DMS 273 (cell line): ENCODE results near the gene HNF1A.
A peak's percentile ranks its signal among the peaks of the same experiment; 100 is the strongest.

ENCODE experiments used
- DNase-seq: peaks from one replicate; lab custom pipeline; 2025; ENCODE audit not compliant: unreplicated experiment; lab: John Stamatoyannopoulos, UW

HNF1A gene

GRCh38 chr12:121009741-121010140 is 31.4 kb downstream of the HNF1A start:
- peak; percentile 60 for DNase-seq

- DNase-seq: no peak
Measured at GRCh38 chr12:121010860-121011259, 32.5 kb downstream of the HNF1A start.

- no peak for DNase-seq
Measured at GRCh38 chr12:121011820-121012219, 33.5 kb downstream of the HNF1A start.

GRCh38 chr12:121013715-121014114 is 35.4 kb downstream of the HNF1A start:
- no peak for DNase-seq

- DNase-seq: peak; percentile 96
Measured at GRCh38 chr12:121015825-121016766, 37.8 kb downstream of the HNF1A start, which contains the start of gene C12orf43. Gene C12orf43 (minus strand): TSS chr12:121016487. CDS start chr12:121016474, 13 bp downstream.

GRCh38 chr12:121017966-121018491 is 39.7 kb downstream of the HNF1A start:
- DNase-seq: no peak

- DNase-seq: no peak
Measured at GRCh38 chr12:121018860-121019617, 40.7 kb downstream of the HNF1A start.

GRCh38 chr12:121021754-121022153 is 43.4 kb downstream of the HNF1A start:
- no peak for DNase-seq

GRCh38 chr12:121022713-121023112 is 44.4 kb downstream of the HNF1A start:
- no peak for DNase-seq

- DNase-seq: peak; percentile 25
Measured at GRCh38 chr12:121023799-121024198, 45.5 kb downstream of the HNF1A start.

- DNase-seq: no peak
Measured at GRCh38 chr12:121025442-121026226, 47.3 kb downstream of the HNF1A start.

GRCh38 chr12:121026274-121027045 is 48.1 kb downstream of the HNF1A start:
- DNase-seq: no peak

- DNase-seq: no peak
Measured at GRCh38 chr12:121030576-121031212, 52.4 kb downstream of the HNF1A start.

GRCh38 chr12:121033625-121034349 is 55.4 kb downstream of the HNF1A start:
- DNase-seq: no peak

GRCh38 chr12:121034616-121035305 is 56.4 kb downstream of the HNF1A start:
- DNase-seq: no peak

GRCh38 chr12:121036810-121037326 is 58.5 kb downstream of the HNF1A start:
- DNase-seq: no peak

- no peak for DNase-seq
Measured at GRCh38 chr12:121038861-121039668, 60.7 kb downstream of the HNF1A start, which contains the start of gene OASL. Gene OASL (minus strand): TSS chr12:121039246. CDS start chr12:121038971, 275 bp downstream.
